Measurements from ENCODE around the gene AICDA.
"Not testable (repeated sequence)": the region's sequence is repeated elsewhere in the genome, so short reads cannot be mapped to it uniquely, and the experiment has no call there.

Gene AICDA

GRCh38 chr12:8609061-8609570 lies 3.5 kb downstream of the AICDA start:
- no peak for DNase-seq

DNA sequence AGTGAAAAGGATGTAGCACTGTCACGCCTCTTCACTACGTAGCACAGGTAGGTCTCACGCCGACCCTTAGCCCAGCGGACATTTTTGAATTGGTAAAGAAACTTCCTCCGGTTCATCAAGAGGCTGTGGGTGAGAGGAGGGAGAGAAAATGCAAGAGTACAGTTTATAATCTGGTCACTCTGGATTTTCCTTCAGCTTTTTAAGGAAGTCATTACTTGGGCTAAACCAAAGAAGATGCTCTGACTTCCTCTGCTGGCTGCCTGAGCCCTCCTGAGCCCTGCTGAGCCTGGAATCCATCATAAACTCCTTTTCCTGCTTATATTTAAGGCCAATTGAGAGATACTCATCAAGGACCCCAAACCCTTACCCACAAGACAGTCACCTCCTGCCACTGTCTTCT lies 5.8 kb downstream of the AICDA start:
- no peak for DNase-seq

- no peak for DNase-seq
Observed at GRCh38 chr12:8605057-8605456, 7.6 kb downstream of the AICDA start.

GRCh38 chr12:8603856-8604255 lies 8.8 kb downstream of the AICDA start:
- no peak for DNase-seq

GRCh38 chr12:8603286-8603685 lies 9.4 kb downstream of the AICDA start:
- no peak for DNase-seq

DNA sequence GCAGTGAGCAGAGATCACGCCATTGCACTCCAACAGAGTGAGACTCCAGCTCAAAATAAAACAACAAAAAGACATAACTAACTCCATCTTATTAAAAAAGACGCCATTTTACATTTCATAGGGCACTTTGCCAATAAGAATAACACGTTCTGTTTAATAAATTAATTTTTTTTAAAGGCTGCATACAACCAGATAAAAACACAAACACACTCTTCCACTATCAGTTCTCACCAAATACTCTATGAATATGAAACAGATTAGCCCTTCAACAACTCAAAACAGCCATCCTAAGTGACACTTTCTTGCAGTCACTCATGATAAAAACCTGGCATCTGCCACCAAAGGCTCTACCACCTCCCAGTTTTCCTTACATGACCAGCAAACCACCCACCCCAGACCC lies 16.1 kb downstream of the AICDA start:
- no peak for DNase-seq

DNA sequence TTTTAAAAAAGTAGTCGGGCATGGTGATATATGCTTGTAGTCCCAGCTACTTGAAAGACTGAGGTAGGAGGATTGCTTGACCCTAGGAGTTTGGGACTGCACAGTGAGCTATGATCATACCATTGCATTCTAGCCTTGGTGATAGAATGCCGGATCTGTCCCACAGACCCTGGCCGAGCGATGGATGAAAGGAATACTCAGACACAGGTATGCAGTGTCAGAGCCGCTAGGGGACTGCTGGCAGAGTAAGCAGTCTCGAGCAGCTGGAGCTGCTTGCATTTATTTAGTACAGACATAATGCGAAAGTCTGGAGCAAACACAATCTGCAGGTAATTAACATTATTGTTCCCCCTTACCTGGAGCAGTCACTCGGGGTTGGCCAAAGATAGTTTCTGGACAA lies 18.6 kb downstream of the AICDA start:
- no peak for DNase-seq

DNA sequence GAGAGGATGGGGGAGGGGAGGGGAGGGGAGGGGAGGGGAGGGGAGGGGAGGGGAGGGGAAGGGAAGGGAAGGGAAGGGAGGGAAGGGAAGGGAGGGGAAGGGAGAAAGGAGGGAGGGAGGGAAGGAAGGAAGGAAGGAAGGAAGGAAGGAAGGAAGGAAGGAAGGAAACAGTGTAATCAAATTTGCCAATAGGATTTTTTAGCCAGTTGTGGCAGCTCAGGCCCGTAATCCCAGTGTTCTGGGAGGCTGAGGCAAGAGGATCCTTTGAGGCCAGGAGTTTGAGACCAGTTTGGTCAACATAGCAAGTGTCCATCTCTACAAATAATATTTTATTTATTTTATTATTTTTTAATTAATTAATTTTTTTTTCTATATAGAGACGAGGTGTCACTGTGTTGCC lies 19.4 kb downstream of the AICDA start:
- no peak for DNase-seq

- DNase-seq = no peak
Observed at GRCh38 chr12:8590842-8591545, 21.7 kb downstream of the AICDA start.

- DNase-seq = no peak
Observed at GRCh38 chr12:8589679-8590078, 23.0 kb downstream of the AICDA start.

DNA sequence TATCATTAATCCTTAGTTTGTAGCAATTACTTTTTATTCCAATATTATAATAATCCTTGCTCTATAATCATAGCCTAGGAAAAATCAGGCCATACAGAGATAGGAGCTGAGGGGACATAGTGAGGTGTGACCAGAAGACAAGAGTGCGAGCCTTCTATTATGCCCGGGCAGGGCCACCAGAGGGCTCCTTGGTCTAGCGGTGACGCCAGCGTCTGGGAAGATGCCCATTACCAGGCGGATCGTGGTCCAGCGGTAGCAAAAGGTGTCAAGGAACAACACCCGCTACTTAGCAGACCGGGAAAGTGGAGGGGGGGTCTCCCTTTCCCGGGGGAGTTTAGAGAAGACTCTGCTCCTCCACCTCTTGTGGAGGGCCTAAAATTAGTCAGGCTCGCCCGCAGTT lies 28.2 kb downstream of the AICDA start:
- DNase-seq = not testable (repeated sequence)

DNA sequence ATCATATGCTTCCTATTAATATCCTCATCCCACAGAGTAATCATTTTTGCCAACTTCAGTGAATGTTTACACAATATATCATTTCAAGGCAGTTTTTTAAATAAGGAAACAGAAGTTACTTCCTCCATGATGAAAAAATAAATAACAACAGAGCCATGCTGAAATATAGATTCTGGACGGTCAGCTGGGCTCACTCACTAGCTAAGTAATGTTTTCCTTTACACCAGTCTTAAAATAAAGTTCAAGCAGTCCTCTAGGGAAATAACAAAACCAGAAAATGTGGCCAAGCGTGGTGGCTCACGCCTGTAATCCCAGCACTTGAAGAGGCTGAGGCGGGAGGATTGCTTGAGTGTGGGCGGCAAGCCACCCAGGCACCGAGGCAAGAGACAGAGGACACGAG lies 28.7 kb downstream of the AICDA start:
- no peak for DNase-seq

DNA sequence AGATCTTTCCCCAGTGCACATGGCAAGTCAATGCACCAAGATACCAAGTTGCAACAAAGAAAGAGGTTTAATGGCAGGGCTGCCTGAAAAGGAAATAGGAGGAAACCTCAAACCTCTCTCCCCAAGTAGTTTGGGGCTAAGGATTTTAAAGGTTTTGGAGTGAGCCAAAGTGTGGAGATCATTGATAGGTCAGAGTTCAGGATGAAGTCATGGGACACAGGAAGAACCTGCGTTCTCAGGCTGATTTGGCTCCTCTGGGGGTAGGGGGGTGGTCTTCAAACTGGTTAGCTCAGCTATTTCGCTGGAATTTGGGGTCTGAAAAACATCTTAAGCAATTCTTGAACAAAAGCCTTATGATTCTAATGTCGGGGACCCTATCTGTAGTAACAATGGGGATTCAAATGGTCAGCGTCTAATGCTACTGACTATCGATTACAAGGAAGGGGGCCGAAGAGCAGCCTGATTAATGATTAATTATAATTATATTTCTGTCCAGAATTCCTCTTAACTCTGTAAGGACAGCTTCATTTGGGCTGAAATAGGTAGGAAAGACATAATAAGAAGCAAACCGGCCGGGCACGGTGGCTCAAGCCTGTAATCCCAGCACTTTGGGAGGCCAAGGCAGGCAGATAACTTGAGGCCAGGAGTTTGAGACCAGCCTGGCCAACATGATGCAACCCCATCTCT lies 31.4 kb downstream of the AICDA start:
- DNase-seq = no peak

GRCh38 chr12:8577879-8578278 lies 34.8 kb downstream of the AICDA start:
- no peak for DNase-seq

- DNase-seq = no peak
Observed at GRCh38 chr12:8572507-8572906, 40.2 kb downstream of the AICDA start.

DNA sequence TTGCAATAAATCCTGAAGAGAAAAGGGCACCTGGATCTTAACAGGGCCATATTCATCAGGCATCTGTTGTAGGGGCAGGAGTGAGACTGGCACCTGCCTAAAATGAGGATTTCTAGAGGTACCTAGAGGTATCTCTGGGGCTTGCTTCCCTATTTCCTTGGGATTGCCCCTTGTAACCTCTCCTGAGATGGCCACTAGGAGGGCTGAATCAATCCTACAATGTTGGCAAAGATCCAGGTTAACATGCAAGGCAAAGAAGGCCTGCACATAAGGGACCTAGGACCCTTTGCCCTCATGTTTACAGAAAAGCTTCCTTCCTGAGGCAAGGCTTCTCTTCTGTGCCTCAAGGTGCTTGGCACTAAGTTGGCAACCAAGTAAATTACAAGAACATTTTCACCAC lies 46.1 kb downstream of the AICDA start:
- DNase-seq = no peak

- not testable (repeated sequence) for DNase-seq
Observed at GRCh38 chr12:8566052-8566451, 46.6 kb downstream of the AICDA start.

- DNase-seq = no peak
Observed at GRCh38 chr12:8564656-8565055, 48.0 kb downstream of the AICDA start.

DNA sequence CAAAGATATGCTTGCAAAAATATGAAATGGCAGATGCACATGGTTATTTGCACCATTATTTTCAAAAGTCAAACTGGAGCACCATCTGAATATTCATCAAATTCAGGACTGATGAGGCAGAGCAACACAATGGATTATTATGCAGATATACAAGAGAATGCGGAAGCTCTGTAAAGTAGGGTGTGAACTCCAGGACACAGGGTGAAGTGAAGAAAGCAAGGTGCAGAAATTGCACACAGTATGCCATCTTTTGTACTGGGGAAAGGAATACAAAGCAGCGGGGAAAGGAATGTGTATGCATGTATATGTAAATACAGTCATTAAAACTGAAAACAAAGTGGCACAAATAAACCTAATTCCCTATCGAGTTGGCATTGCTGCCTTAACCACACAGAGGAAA lies 49.3 kb downstream of the AICDA start:
- DNase-seq = no peak

- DNase-seq = no peak
Observed at GRCh38 chr12:8562310-8562709, 50.3 kb downstream of the AICDA start.

DNA sequence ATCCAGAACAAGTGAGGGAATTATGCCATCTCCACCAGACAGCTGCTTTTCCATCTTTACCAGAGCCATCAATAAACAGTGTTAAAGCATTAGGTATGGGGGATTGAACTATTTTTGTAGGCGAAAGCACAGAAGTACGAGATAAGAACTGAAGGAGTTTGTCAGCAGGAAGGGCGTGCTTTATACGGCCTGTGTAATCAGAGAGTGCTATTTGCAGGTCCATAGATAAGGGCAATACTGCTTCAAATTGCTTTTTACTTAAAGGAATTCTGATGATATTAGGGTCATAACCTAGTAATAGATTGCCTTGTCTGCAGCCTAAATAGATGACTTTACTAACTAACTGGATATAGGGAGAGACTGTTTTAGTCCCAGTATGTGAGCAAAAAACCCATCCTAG lies 51.6 kb downstream of the AICDA start:
- DNase-seq = no peak

DNA sequence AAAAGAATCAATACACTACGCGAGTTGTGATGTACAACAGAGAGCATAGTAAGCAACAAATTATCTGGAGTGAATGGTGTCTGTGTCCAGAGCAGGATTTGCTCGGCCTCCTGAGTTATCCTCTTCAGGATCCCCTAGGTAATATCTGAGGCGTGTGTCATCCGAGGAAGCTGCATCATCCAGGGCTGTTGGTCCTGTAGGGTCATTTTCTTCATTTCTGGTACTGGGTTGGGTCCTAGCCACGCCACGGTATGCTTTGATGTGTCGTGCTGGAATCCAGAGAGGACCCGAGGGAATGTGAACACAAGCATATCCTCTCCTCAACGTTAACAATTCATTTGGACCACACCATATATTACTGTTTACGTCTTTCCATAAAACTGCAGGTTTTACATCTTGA lies 53.0 kb downstream of the AICDA start:
- DNase-seq = no peak

DNA sequence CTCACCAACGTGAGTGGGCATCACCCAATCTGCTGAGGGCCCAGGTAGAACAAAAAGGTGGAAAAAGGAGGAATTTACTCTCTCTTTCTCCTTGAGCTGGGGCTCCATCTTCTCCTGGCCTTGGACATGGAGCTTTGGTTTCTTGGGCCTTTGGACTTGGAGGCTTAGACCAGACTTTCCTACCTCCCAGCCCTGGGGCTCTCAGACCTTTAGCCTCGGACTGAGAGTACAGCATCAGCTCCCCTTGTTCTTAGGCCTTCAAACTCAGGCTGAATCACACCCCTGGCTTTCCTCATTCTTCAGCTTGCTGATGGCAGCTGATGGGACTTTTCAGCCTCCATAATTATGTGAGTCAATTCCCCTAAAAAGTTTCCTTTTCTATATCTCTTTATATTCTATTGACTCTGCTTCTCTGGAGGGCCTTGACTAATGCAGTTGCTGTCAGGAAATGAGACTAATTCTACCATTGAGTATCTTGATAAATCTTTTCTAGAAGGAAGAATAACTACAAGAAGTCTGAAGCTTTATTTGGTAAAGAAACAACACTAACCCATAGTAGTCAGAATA lies 56.0 kb downstream of the AICDA start:
- no peak for DNase-seq

Measured in T-helper 1 cell (primary cell).